Esophagus muscularis mucosa (tissue), 4 donors: Measurements from ENCODE around the gene C1QTNF1. TPM values are rescaled to one million over a fixed set of nuclear protein-coding genes. Genes with fewer than 3 reads are reported as not detected.

Experiments
- DNase-seq: peaks from one replicate; pipeline ENCODE4 v3.0.0-alpha.2; 2017; ENCODE audit errors: extremely low spot score
- H3K27ac ChIP-seq, 4 donors: fragments of 200-600 bp; sonication (generic); replicated peaks in 1 of 4; 1 replicate in 3 of 4; 2 replicates in 1 of 4; pipeline ENCODE4 v1.5.1; 2016 to 2019; ENCODE audit warnings: mild to moderate bottlenecking in 1 of 4
- H3K27me3 ChIP-seq, 4 donors: fragments of 200-600 bp; sonication (generic); one replicate each; pipeline versions ENCODE4 v1.5.1 to v1.6.0; 2016 to 2019
- H3K36me3 ChIP-seq, 4 donors: fragments of 200-600 bp; sonication (generic); one replicate each; pipeline ENCODE4 v1.5.1; 2016 to 2019
- H3K4me1 ChIP-seq, 4 donors: fragments of 200-600 bp; sonication (generic); one replicate each; pipeline ENCODE4 v1.5.1; 2016 to 2019
- H3K4me3 ChIP-seq, 4 donors: fragments of 200-600 bp; sonication (generic); 1 replicate in 2 of 4; 2 replicates in 2 of 4; pipeline ENCODE4 v1.5.1; 2016 to 2019; ENCODE audit warnings: mild to moderate bottlenecking in 4 of 4, moderate library complexity in 1 of 4
- H3K9me3 ChIP-seq, 4 donors: fragments of 200-600 bp; sonication (generic); 1 replicate in 3 of 4; 2 replicates in 1 of 4; pipeline ENCODE4 v1.5.1; 2016 to 2019
- CTCF ChIP-seq, 3 experiments: fragments of 200-600 bp in 2 of 3; fragments of 450-650 bp in 1 of 3; sonication (generic) in 2 of 3; IDR thresholded peaks; one replicate each; pipeline ENCODE4 v1.5.1; 2017 to 2019; ENCODE audit warnings: antibody characterized with exemption in 3 of 3, mild to moderate bottlenecking in 2 of 3, moderate library complexity in 1 of 3
- EP300 ChIP-seq: sonication (generic); formaldehyde crosslinking; IDR thresholded peaks from one replicate; pipeline ENCODE4 v1.6.1; 2017; ENCODE audit warnings: antibody characterized with exemption
- POLR2A ChIP-seq: fragments of 450-650 bp; IDR thresholded peaks from one replicate; pipeline ENCODE4 v1.6.1; 2017; ENCODE audit warnings: antibody characterized with exemption, moderate library complexity, mild to moderate bottlenecking, low read depth
- POLR2AphosphoS5 ChIP-seq, 2 donors: sonication (generic); formaldehyde crosslinking; IDR thresholded peaks; one replicate each; pipeline ENCODE4 v1.6.1; 2017; ENCODE audit warnings: antibody characterized with exemption in 2 of 2
- WGBS: methylation state at CpG from one replicate; pipeline ENCODE4 v1.1.5; 2018; 5-methylcytosine and 5-hydroxymethylcytosine counted together
- intact Hi-C: fragments of 100-400 bp; cut with DNase I; formaldehyde crosslinking; loops from one replicate; pipeline ENCODE4 v1.15.1; 2023
- total RNA-seq, 4 donors: library from RNA; depleted of rRNA; stranded (reverse); fragments of >200 nt; gene quantifications; one replicate each; pipeline versions ENCODE4 v1.1.0 to v1.2.1, GENCODE V29; 2016

Gene C1QTNF1
- total RNA-seq, 4 donors from 2014 or later = 31.1 to 115 (median 70.4) TPM

DNA sequence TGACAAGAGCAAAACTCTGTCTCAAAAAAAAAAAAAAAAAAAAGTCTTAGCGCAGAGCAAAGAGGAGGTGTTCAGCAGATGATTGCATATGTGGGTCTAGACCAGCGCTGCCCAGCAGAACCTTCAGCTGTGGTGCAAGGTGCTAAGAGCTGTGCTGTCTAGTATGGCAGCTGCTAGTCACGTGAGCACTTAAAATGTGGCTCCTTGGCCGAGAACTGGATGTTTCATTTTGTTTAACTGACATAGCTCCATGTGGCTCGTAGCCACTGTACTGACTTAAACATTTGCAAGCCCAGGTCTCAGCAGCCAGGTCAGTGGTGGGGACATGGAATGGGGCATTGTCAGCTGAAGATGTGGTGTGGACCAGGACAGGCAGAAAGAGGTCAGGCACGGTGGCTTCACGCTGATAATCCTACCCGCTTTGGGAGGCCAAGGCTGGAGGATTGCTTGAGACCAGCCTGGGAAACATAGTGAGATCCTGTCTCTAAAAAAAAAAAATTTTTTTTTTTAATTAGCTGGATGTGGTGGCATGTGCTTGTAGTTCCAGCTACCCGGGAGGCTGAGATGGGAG, 9.2 kb downstream of the C1QTNF1 start:
- Histone ChIP-seq H3K4me1 (peaks cover 32 to 62% (median 49%) of the 10 kb centered on the region in 4 donors), H3K9me3 (no peaks in the 10 kb centered on the region), H3K27me3 (no peaks in the 10 kb centered on the region), H3K27ac (peak overlapping the region; percentile 64 to 79 (median 68)), H3K4me3 (no peak overlapping the region), H3K36me3 (peaks cover 0 to 3% (median 0%) of the 10 kb centered on the region in 4 donors)
- WGBS = 95% methylated on average over 9 of the region's 9 CpGs
- no peak for DNase-seq
- TF ChIP-seq EP300 = no peak
- TF ChIP-seq POLR2A = no peak
- no peak for TF ChIP-seq CTCF (IDR thresholded peaks at IDR 0.05)
- no peak for TF ChIP-seq POLR2AphosphoS5 (IDR thresholded peaks at IDR 0.05)
- intact Hi-C loops = no loop called here

GRCh38 chr17:79033741-79034501, 10.0 kb downstream of the C1QTNF1 start:
- intact Hi-C loops = no loop called here
- no peak for DNase-seq
- 58% methylated on average over 26 of the region's 28 CpGs for WGBS
- H3K9me3 ChIP-seq = no peaks in the 10 kb centered on the region
- H3K4me3 ChIP-seq = no peak overlapping the region
- H3K27ac ChIP-seq = peak overlapping the region; percentile 64 to 79 (median 68)
- TF ChIP-seq CTCF (IDR thresholded peaks at IDR 0.05) (no peak), POLR2AphosphoS5 (IDR thresholded peaks at IDR 0.05) (peak in 1 of 2 donors; percentile 49)
- peaks cover 0 to 3% (median 0%) of the 10 kb centered on the region in 4 donors for H3K36me3 ChIP-seq
- H3K27me3 ChIP-seq = no peaks in the 10 kb centered on the region
- peaks cover 24 to 63% (median 46%) of the 10 kb centered on the region in 4 donors for H3K4me1 ChIP-seq

DNA sequence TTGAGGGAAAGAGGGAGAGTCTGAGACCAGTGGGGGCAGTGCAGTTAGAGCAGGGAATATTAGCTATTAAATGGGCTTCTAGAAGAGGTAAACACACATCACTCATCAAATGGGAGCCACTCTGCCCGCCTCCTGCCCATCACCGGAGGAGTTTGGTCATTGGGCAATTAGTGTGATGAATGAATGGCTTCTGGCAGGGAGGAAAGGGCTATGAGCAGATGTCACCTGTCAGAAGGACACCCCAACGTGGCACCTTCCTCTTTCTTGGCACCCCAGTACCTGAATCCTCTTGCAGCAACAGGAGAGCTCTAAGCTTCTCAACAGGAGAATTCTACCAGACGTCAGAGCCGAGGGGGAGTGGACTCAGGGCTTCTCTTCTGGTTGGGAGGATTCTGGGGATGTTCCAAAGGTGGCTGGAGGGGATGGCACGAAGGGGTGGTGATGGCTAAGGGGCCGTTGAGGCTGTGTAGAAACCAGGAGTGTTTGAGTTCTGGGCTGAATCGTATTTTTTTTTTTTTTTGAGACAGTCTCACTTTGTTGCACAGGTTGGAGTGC, 11.0 kb downstream of the C1QTNF1 start:
- H3K27me3 ChIP-seq = no peaks in the 10 kb centered on the region
- DNase-seq = no peak
- H3K4me1 ChIP-seq = peaks cover 24 to 59% (median 48%) of the 10 kb centered on the region in 4 donors
- intact Hi-C loops = no loop called here
- no peak overlapping the region for H3K4me3 ChIP-seq
- H3K36me3 ChIP-seq = no peaks in the 10 kb centered on the region
- H3K27ac ChIP-seq = peak overlapping the region; percentile 64 to 79 (median 68)
- 89% methylated on average over 6 of the region's 8 CpGs for WGBS
- H3K9me3 ChIP-seq = no peaks in the 10 kb centered on the region
- TF ChIP-seq EP300 (no peak), CTCF (IDR thresholded peaks at IDR 0.05) (no peak), POLR2AphosphoS5 (IDR thresholded peaks at IDR 0.05) (no peak), POLR2A (no peak)

DNA sequence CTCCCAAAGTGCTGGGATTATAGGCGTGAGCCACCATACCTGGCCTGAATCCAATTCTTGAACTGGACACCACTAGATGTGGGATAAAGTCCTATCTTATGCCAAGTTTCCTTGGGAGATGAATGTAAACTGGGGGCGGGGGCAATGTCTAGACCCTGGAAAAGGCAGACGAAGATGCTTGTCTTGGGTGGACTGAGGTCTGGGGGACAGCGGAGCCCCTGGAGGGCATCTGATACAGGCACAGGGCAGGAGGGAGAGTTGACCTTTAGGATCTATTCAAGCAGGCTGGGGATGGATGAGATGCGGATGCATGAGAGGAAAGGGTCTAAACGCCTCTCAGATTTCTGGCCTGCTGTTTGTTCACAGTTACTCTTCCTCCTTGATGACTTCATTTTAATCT, 11.7 kb downstream of the C1QTNF1 start:
- no peak for TF ChIP-seq EP300
- DNase-seq = no peak
- H3K9me3 ChIP-seq = no peaks in the 10 kb centered on the region
- no peaks in the 10 kb centered on the region for H3K36me3 ChIP-seq
- peaks cover 24 to 59% (median 48%) of the 10 kb centered on the region in 4 donors for H3K4me1 ChIP-seq
- intact Hi-C loops = no loop called here
- H3K4me3 ChIP-seq = no peak overlapping the region
- no peaks in the 10 kb centered on the region for H3K27me3 ChIP-seq
- WGBS = 89% methylated on average over 6 of the region's 6 CpGs
- H3K27ac ChIP-seq = peak overlapping the region in 2 of 4 donors; percentile 3 to 44

DNA sequence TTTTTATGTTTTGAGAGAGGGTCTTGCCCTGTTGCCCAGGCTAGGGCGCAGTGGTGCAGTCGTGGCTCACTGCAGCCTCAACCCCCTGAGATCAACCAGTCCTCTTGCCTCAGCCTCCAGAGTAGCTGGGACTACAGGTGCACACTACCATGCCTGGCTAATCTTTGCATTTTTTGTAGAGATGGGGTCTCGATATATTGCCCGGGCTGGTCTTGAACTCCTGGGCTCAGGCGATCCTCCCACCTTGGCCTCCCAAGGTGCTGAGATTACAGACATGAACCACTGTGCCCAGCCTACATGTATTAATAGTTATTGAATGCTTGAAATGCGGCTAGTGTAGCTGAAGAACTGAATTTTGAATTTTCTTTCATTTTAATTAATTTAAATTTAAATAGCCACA, 12.2 kb downstream of the C1QTNF1 start:
- intact Hi-C loops = no loop called here
- WGBS = 95% methylated on average over 6 of the region's 6 CpGs
- Histone ChIP-seq H3K9me3 (no peaks in the 10 kb centered on the region), H3K4me3 (no peak overlapping the region), H3K4me1 (peaks cover 24 to 59% (median 48%) of the 10 kb centered on the region in 4 donors), H3K27ac (peak overlapping the region in 3 of 4 donors; percentile 3 to 53 (median 44)), H3K27me3 (no peaks in the 10 kb centered on the region), H3K36me3 (no peaks in the 10 kb centered on the region)
- TF ChIP-seq EP300 (no peak), POLR2A (no peak), CTCF (IDR thresholded peaks at IDR 0.05) (no peak), POLR2AphosphoS5 (IDR thresholded peaks at IDR 0.05) (no peak)
- no peak for DNase-seq
